ACC112 (cell line): Measurements from ENCODE around the gene DNMT1.

Source experiments
- H2AFZ ChIP-seq: fragments of 200-600 bp; sonication (generic); one replicate; pipeline ENCODE4 v1.6.0; 2017; ENCODE audit warnings: antibody characterized with exemption, low read length; ENCODE audit not compliant: unreplicated experiment
- H3K27ac ChIP-seq: fragments of 200-600 bp; sonication (generic); 2 replicates; pipeline ENCODE4 v1.5.1; 2014; ENCODE audit warnings: low read depth, mild to moderate bottlenecking, antibody characterized with exemption, low read length, moderate library complexity
- H3K27me3 ChIP-seq: fragments of 200-600 bp; sonication (generic); 2 replicates; pipeline ENCODE4 v1.6.1; 2014; ENCODE audit warnings: mild to moderate bottlenecking, antibody characterized with exemption, low read length, moderate library complexity, mixed read lengths; ENCODE audit not compliant: insufficient read depth
- H3K36me3 ChIP-seq: fragments of 200-600 bp; sonication (generic); 2 replicates; pipeline ENCODE4 v1.6.1; 2016; ENCODE audit warnings: mild to moderate bottlenecking, antibody characterized with exemption, low read length, moderate library complexity, mixed read lengths; ENCODE audit not compliant: insufficient read depth
- H3K4me1 ChIP-seq: fragments of 200-600 bp; sonication (generic); one replicate; pipeline ENCODE4 v1.6.1; 2016; ENCODE audit warnings: low read length, mixed read lengths; ENCODE audit not compliant: insufficient read depth, unreplicated experiment, control insufficient read depth
- H3K4me3 ChIP-seq: fragments of 200-600 bp; sonication (generic); 2 replicates; pipeline ENCODE4 v1.5.1; 2014; ENCODE audit warnings: mild to moderate bottlenecking, low read depth, low read length
- H3K79me2 ChIP-seq: fragments of 200-600 bp; sonication (generic); one replicate; pipeline ENCODE4 v1.6.0; 2016; ENCODE audit warnings: low read length; ENCODE audit not compliant: control insufficient read depth, unreplicated experiment, insufficient read depth

Gene DNMT1

GRCh38 chr19:10230173-10230860 is 35.6 kb upstream of the DNMT1 start:
- Histone ChIP-seq H2AFZ (peak overlapping the region; percentile 54), H3K79me2 (peaks cover 11% of the 10 kb centered on the region), H3K27ac (peak overlapping the region; percentile 25; the same call in 1 of the 2 replicates)

GRCh38 chr19:10228920-10229319 is 34.2 kb upstream of the DNMT1 start:
- H3K4me1 ChIP-seq: peaks cover 15% of the 10 kb centered on the region
- H3K4me3 ChIP-seq: no peak overlapping the region
- 0 out of 2 replicates have a peak overlapping the region, but pooled peaks have one; percentile 2 for H3K27ac ChIP-seq
- no peak overlapping the region for H2AFZ ChIP-seq
- no peaks in the 10 kb centered on the region for H3K36me3 ChIP-seq
- H3K27me3 ChIP-seq: no peaks in the 10 kb centered on the region
- H3K79me2 ChIP-seq: peaks cover 11% of the 10 kb centered on the region

More at GRCh38 chr19:10230173-10230860, 35.6 kb upstream of the DNMT1 start:
- Histone ChIP-seq H3K4me1 (peaks cover 15% of the 10 kb centered on the region), H3K27me3 (no peaks in the 10 kb centered on the region), H3K36me3 (no peaks in the 10 kb centered on the region), H3K4me3 (peak overlapping the region; percentile 80)

- Histone ChIP-seq H2AFZ (no peak overlapping the region), H3K27ac (0 out of 2 replicates have a peak overlapping the region, but pooled peaks have one; percentile 2), H3K27me3 (no peaks in the 10 kb centered on the region), H3K36me3 (no peaks in the 10 kb centered on the region), H3K4me3 (no peak overlapping the region), H3K4me1 (peaks cover 15% of the 10 kb centered on the region), H3K79me2 (peaks cover 11% of the 10 kb centered on the region)
These were observed 33.6 kb upstream of the DNMT1 start for GRCh38 chr19:10228393-10228792.

GRCh38 chr19:10227026-10227971 is 32.5 kb upstream of the DNMT1 start:
- peaks cover 15% of the 10 kb centered on the region for H3K4me1 ChIP-seq
- no peaks in the 10 kb centered on the region for H3K36me3 ChIP-seq
- 0 out of 2 replicates have a peak overlapping the region, but pooled peaks have one; percentile 21 for H3K4me3 ChIP-seq
- peaks cover 11% of the 10 kb centered on the region for H3K79me2 ChIP-seq
- H3K27ac ChIP-seq: peak overlapping the region; percentile 87
- H3K27me3 ChIP-seq: no peaks in the 10 kb centered on the region
- H2AFZ ChIP-seq: no peak overlapping the region

GRCh38 chr19:10226376-10227025 is 31.7 kb upstream of the DNMT1 start:
- H3K36me3 ChIP-seq: no peaks in the 10 kb centered on the region

GRCh38 chr19:10226021-10226375 is 31.2 kb upstream of the DNMT1 start:
- Histone ChIP-seq H3K4me1 (peaks cover 15% of the 10 kb centered on the region), H3K36me3 (no peaks in the 10 kb centered on the region), H3K27me3 (no peaks in the 10 kb centered on the region), H3K4me3 (no peak overlapping the region), H3K27ac (peak overlapping the region; percentile 87), H2AFZ (no peak overlapping the region), H3K79me2 (peaks cover 11% of the 10 kb centered on the region)

More at GRCh38 chr19:10226376-10227025, 31.7 kb upstream of the DNMT1 start:
- Histone ChIP-seq H3K27ac (peak overlapping the region; percentile 87), H3K79me2 (peaks cover 11% of the 10 kb centered on the region), H3K4me1 (peaks cover 15% of the 10 kb centered on the region), H3K27me3 (no peaks in the 10 kb centered on the region), H3K4me3 (peak overlapping the region; percentile 54), H2AFZ (no peak overlapping the region)

GRCh38 chr19:10224337-10224736 is 29.6 kb upstream of the DNMT1 start:
- H3K4me3 ChIP-seq: no peak overlapping the region
- no peaks in the 10 kb centered on the region for H3K36me3 ChIP-seq
- peaks cover 15% of the 10 kb centered on the region for H3K4me1 ChIP-seq

GRCh38 chr19:10223488-10224213 is 28.9 kb upstream of the DNMT1 start:
- Histone ChIP-seq H3K36me3 (no peaks in the 10 kb centered on the region), H3K4me3 (no peak overlapping the region), H3K27me3 (no peaks in the 10 kb centered on the region), H2AFZ (no peak overlapping the region), H3K79me2 (peaks cover 5% of the 10 kb centered on the region), H3K27ac (no peak overlapping the region), H3K4me1 (peaks cover 15% of the 10 kb centered on the region)

More at GRCh38 chr19:10224337-10224736, 29.6 kb upstream of the DNMT1 start:
- H3K27ac ChIP-seq: no peak overlapping the region
- no peak overlapping the region for H2AFZ ChIP-seq
- no peaks in the 10 kb centered on the region for H3K27me3 ChIP-seq
- H3K79me2 ChIP-seq: peaks cover 5% of the 10 kb centered on the region

GRCh38 chr19:10222201-10222890 is 27.6 kb upstream of the DNMT1 start:
- H3K4me3 ChIP-seq: no peak overlapping the region
- peaks cover 15% of the 10 kb centered on the region for H3K4me1 ChIP-seq
- no peaks in the 10 kb centered on the region for H3K79me2 ChIP-seq
- H3K36me3 ChIP-seq: no peaks in the 10 kb centered on the region
- no peak overlapping the region for H2AFZ ChIP-seq
- no peaks in the 10 kb centered on the region for H3K27me3 ChIP-seq
- H3K27ac ChIP-seq: no peak overlapping the region
